Amniotic epithelial cell (primary cell): Measurements from ENCODE around the gene NAV2.

Experiments
- DNase-seq: peaks from one replicate; pipeline ENCODE4 v3.0.0-alpha.2; 2010; ENCODE audit warnings: low read depth

The NAV2 gene

DNA sequence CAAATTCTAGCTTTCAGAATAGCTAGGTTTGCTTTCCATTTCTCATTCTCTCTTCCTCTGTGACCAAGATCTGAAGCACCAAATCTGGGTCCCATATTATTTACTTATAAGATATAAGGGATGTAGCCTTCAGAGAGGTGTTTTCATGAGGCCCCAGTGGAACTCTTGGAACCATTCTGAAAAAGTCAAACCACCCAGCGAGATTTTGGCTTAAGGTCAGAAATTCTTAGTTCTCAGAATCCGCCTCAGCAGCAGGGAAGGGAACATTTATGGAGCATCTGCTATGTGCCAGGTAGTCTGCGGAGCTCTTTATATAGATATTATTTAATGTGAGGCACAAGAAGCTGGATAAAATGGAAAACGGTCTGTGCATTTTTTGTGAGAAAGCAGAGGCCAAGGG, 6.3 kb downstream of the NAV2 start:
- no peak for DNase-seq

DNA sequence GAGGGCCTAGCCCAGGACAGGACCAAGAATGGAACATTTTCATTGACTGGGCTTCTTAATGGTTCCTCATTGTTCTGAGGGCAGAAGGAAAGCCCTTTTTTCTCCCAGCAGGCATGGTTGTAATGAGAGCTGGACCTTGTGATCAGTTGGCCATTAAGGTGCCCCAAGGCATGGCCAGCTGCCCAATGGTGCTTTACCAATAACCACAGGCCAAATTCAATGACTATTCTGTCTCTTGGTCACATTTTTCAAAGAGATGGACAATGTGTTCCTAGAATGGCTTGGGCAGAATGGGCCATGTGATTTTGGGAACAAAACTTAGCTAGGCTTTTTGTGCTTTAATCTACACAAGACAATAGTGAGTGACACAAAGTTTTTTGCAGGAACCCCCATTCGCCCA, 7.3 kb downstream of the NAV2 start:
- DNase-seq: no peak

DNA sequence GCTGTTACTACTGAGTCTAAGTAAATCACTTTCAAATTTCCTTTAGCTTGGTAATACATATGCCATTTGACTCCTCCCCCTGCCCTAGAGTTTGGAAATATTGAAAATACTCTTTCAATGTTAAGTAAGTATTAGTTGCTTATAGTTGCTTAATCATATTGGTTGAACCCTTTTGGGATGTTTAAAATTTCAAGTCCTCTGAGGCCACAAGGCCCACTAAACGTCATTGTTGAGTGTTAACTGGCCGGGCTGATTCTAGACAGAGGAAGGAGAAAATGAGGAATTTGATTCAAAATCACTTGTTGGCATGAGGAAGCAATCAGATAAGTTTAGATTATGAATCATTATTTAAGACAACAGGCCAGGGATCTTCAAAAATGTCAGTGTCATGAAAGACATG, 8.5 kb downstream of the NAV2 start:
- no peak for DNase-seq

DNA sequence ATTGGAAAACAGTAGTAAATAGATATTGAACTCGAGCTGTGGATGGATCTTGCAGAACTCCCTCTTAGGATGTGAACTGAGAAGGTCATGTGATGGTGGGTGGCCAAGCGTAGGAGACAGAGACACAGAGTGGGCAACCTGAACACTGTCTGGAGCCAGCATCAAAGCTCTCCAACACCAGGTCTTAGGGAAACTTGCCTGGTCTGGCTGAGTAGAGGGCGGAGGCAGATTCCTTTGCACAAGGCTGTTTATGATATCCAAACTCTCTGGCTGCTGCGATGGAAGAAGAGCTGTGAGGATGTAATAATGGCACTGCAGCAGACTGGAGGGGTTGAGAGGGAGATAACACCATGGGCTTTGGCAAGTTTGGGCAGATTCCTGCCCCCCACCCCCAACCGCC, 10.1 kb downstream of the NAV2 start:
- DNase-seq: no peak

DNA sequence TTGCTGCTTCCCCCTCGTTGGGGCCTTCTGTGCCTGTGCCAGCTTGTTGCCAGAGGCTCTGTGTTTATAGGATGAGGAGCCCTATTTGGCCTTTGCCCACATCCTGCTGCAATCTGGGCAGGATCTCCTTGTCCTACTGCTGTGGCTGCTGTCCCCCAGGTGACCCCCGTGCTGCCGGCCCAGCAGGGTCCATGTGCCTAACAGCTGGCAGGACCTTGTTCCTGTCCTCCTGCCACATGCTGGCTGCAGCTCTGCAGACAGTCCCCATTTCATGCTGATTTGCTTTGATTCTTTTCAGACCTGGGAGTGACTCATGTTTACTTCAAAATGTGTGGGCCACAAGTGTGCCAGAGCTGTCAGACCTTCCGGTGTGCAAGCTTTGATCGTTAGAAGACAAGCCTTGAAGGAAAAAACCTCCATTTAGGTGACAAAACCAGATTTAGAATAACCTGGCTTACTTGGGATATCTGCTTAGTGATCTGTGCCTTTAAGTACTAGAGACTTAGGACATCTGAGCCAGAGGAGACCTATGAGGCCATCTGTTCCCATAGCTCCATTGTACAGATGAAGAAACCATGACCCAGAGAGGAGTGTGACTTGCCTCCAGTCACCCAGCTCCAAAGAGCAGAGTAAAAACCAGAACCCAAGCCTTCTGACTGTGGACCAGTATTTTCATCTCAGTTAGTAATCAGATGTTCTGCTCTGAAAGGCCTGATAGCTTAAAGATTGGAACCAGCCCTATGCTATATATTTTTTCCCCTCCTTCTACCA, 11.1 kb downstream of the NAV2 start:
- DNase-seq: peak; percentile 43

DNA sequence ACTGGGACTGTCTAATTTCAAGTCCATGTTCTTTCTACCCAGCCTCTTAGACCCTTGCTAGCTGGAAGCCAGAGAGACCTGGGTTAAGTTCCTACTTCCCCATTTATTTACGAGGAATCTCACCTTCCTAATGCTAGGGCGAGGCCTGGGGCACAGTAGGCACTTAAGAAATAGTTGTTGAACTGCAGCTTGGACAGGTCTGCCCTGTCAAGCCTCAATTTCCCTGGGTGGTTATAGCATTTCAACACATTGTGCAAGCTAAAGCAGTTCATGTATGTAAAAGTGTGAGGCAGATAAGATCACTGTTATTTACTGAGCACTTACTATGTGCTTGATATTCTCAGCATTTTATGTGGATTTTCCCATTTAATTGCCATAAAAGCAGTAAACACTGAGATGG, 12.1 kb downstream of the NAV2 start:
- DNase-seq: no peak

DNA sequence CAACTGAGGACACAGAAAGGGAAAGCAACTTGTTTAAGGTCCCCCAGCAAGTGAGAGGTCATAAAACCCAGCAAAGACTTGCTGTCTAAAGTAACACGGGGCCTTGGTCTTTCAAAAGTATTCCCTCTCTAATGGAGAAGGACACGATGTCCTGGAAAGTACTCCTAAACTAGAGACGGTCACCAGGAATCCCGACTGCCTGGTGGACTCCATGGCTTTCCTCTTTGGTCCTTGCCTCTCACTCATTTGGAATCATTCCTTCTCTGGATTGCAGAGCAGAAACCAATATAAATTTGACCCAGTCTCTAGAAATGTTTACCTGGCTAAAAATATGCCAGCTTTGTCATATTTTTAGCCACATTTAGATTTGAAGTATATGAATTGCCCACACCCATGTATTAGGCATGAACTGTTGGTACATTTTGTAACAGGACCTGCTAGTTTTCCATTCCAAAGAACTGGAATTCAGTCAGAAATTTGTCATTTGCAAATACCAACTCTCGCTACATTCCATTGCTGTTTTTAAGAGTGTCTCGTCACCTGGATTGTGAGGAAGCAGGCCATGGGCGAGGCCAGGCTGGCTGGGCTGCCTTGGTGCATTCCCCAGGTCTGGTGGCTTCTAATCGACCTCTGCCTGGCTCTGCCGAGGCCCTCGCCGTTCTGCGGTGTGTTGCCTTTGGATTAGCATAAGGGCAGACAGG, 12.9 kb downstream of the NAV2 start:
- no peak for DNase-seq

DNA sequence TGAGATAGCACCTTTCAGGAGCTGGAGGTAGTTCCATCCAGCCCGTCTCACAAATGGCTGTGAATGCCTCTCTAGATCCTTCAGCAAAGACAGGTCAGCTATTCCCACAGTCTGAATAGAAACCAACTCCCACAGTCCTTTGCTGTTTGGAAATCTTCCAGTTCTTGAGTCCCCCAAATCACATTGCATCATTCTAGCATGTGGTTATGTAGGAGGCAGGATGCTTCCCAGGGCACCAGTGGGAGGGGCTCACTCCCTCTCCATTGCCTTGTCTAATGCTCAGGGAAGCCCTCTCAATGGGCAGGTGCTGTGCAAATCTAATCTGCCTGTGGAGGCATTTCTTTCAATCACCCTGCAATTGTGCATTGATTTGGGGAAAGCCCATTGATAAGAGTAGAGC, 14.6 kb downstream of the NAV2 start:
- peak; percentile 95 for DNase-seq

DNA sequence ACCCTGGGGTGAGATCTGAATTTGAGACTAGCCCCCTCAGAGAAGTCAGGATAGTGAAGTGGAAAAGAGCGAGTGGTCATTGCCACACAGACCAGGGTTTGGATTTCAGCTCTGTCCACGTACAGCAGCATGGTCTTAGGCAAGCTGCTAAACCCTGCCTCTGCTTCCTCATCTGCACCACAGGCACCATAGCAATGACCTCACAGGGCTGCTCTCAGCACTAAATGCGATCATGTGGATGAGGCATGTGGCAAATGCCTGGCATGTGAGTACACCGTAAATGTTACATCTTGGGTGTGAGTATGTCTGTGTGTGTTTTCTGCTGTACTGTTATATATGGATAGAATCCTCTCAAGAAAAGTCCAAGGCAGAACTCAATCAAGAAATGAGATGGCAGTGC, 15.8 kb downstream of the NAV2 start:
- DNase-seq: peak; percentile 74

DNA sequence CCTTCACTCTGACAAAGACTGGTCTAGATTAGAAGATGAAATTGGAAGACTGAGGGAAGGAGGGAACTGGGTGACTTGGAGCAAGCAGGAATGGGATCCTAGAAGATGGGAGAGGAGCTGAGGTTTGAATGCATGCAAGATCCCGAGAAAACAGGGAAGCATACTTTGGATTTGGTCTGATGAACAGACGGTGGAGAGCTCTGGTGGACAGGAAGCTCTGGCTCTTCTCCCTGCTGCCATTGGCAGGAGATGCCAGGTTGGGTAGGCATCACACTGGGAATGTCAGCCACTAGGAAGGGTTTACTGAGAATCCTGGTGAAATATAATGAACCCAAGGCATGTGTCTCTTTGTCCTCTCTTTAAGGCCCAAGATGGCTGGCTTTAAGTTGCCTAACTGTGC, 16.5 kb downstream of the NAV2 start:
- no peak for DNase-seq

DNA sequence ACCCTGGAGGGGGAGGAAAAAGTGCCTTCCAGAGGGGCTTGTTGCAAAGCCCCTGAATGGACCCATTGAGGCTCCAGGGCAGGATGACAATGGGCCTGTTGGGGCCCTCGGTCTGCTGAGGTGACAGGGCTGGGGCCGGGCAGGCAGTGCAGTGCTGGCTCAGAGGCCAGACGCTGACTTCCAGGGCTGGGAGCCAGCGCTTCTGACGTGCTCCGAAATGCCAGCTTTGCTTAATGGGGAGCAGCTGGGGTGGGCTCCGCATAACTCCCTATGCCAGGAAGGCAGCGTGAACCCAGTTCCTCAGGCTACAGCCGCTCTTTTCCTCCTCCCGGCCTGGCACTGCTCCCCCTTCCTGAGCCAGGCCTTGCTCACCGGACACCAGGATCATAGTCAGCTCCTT, 17.7 kb downstream of the NAV2 start:
- no peak for DNase-seq

DNA sequence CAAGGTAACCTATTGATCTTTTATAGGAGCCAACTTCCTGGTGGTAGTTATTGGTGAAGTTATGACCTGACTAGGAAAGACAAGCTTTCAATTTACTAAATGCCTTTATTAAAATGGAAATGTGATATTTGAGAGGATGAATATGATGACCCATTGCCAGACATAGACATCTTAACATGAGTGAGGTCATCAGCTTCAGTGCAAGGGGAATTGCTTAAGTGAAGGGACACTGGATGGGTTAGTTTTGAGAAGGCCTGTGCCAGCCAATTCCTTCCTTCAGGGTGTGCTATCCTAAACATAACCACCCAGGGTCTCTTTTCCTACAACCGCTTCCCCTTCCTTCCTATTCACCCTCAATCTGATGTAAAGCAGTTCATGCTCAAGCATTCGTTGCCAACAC, 21.5 kb downstream of the NAV2 start:
- no peak for DNase-seq

DNA sequence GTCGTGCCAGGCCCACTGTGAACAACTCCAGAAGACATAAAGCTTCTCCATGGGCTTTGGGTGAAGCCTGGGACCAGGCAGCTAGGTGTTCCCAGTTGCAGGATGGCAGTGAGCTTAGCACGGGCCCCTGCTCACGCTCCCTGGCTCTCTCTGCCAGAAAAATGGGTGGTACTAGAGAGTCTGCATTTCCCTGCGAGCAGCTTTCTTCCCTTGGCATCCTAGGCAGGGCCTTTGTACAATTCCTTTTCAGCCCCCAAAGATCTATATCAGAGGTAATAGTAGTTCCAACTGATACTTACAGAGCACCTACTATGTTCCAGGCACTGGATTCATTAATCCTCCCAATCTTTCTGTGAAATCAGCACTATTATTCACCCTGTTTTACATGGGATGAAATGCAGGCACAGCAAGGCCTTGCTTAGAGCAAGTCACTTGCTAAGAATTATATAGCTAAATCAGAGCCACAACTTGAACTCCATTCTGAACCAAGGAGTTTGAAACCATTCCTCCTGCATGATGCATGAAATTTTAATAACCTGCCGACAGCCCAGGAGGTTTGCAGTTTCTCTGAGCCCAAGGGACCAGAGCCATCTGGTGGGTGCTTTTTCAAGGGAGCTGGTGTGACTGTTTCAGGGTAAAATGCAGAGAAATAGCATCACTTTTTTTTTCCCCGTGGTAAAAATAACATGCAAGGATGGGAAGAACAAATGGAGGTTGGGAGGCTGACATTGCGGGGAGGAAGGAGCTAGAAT, 22.7 kb downstream of the NAV2 start:
- no peak for DNase-seq

DNA sequence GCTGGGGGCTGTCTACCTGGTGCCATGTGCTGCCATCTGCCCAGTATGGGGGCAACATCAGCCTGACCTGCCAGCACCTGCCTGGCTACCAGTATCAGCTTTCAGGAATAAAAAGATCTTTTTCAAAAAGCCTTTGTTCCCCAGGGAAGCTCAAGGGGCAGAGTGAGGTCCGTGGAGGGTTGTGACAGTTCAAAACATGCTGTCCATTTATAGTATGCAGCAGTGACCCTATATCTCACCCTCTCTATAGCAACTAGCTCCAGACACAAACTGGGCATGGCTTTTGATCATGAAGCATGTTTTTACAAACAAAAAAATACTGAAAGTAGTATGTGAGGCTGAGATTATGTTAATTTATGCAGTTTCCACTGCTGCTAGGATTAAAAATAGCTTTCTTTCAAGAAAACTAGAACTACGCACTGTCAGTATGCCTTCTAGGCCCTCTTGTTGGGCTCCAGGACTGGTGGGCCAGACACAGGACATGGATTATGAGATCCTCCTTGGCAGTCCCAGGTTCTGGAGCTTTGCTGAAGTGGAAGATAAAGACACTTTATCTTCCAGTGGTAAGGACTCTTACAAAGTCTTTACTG, 23.4 kb downstream of the NAV2 start:
- no peak for DNase-seq

DNA sequence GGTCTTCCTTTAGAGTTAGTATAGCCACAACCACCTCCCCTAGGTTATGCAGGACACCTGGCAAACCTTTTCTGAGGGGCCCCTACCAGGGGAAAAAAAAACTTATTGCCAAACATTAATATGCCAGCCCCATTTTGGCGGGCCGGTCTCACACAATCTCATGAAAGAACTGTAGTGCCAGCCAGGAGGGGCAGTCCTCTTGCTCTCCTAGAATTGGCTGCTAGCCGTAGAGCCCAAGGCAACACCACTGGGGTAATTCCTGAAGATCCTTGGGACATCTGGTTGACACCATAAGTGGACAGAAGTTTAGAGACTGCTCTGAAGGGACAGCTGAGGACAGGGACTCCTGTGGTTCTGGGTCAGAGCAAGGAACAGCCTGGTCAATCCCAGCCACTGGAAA, 24.2 kb downstream of the NAV2 start:
- no peak for DNase-seq

DNA sequence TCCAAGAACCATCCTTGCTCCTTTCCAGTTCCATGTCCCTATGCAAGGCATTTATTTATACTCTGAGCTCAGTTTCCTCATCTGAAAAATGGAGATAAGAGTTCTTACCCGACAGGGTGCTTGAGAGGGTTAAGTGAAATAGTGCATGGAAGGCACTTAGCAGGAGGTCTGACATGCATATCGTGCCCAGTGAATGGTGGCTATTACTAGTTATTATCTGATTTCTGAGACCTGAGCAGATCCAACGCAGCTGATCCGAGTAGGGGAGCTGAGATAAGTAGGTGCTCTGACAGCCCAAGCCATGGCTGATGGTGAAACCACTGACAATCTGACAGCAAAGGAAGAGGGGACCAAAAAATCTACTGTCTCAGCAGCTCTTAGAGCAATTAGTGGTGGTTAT, 24.9 kb downstream of the NAV2 start:
- no peak for DNase-seq

DNA sequence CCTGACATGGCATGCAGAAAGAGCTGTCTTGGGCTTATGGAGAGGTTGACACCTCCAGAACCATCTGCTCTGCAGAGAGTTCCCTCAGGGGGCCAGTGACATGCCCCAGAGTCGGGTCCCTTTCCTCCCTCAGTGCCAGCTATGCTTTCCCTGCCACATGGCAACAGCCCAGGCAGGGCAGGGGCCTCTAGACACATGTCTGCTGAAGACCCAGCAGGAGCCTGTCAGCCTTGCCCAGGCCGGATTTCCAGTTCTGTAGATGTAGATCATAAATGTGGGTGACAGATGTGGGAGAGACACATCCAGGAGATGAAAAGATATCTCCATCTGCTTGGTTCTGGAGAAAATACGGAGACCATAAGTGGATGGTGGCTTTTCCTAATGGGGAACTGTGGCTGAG, 25.5 kb downstream of the NAV2 start:
- no peak for DNase-seq

DNA sequence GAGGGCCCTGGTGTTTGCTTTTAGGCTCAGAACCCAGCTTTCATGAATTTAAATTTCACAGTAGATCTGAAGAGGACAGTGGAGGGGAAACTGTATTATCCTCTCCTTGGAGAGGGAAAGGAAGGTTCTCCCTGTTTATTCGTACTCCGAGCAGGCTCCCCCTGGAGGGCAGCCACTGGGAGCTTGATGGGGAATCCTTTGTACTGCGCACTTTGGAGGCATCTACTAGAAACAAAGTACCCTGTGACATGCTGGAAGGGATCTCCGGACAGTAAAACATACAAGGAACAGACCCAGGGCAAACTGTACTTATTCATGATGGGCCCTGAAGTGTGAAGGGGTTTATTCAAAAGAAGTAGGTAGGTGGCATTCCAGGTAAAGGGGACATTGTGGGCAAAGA, 27.2 kb downstream of the NAV2 start:
- no peak for DNase-seq

DNA sequence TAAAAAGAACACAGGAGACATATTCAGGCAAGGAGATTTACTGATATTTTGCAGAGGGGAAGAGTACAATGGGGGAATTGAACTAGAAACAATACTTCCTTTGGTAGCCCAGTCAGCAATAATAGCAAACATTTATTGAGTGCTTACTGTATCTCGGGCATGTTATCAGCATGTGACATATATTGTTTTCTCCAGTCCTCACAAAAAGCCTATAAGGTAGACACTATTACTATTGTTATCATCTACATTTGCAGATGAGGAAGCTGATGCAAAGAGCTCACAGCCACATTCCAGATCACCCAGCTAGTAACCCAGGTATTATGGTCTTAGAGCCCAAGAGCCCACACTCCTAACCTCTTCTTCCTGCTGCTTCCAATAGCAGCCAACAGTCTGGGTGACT, 27.9 kb downstream of the NAV2 start:
- DNase-seq: no peak

DNA sequence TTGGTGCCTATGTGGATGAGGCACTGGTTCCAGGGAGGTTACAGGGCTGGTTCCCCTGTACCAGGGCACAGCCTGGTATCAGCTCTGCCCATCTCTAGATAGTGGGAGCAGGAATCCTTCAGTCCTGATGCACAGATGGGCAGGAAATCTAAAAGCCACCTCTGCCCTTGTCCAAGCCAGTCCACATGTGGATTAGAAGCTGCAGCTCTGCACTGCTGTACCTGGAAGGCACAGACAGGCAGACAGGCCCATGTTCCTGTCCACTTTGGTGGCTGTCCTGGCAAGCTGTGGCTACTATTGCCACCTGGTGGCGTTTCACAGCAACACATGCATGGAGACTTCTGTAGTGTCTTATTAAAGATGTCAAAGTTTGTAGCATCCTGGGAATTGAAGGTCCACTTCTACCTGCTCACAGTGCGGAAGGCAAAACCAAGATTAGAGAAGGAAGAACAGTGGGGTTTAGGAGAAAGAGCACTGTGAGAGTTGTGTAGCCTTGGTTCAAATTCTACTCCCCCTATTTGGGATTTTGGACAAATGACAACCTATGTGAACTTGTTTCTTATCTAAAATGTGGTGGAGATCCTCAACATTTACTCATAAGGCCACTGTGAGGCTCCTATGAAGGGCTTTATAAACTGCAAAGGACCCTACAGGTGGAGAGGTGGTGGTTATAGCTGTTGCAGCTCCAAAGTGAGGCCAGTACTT, 30.1 kb downstream of the NAV2 start:
- DNase-seq: peak; percentile 63

DNA sequence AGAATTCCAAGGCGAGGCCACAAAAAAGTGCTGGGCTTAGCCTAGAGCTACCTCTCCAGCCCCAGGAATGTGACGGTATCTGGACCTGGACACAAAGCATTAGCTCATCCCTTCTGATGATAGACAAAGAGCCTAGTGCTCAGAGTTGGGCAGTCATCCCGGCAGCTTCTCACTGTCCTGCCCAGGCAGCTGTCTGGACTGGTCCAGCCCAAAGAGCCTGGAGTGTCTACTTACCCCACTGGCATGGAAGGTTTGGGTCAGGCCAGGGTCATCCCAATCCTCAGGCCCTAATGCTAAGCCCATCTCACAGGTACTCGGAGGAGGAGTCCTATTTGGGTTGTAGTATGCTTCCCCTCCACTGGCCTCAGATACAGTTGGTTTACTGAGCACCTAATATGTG, 31.0 kb downstream of the NAV2 start:
- no peak for DNase-seq

DNA sequence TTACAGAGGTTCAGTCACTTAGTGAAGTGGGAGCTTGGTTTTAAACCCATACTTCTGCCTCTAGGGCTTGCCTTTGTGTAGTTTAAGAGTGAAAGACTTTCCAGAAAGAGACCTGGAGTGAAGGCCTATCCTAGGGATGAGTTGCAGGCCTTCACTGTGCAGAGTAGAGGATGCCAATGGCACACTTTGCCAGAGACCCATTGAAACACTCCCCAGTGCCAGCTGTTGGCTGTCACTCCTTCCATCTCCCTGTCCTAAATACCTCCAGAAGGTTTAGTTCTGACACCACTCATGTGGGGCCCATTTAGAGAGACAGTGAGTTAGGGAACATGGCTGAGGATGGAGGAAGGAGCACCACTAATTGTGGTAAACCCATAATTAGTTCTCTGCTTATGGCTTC, 31.5 kb downstream of the NAV2 start:
- DNase-seq: no peak
